Right cardiac atrium (tissue), 5 donors: Measurements from ENCODE around the gene BTD. TPM values are rescaled to one million over a fixed set of nuclear protein-coding genes. Genes with fewer than 3 reads are reported as not detected.

Experiments used
- ATAC-seq, 2 donors: fragments of 200-7000 bp; cut with Tn5 transposase; one replicate each; pipeline versions ENCODE4 v1.8.0 to v1.9.1; 2020; ENCODE audit warnings: moderate library complexity in 2 of 2, mild to moderate bottlenecking in 1 of 2
- DNase-seq, 3 donors: peaks; one replicate each; pipeline ENCODE4 v3.0.0-alpha.2; 2020
- H3K27ac ChIP-seq: one replicate; pipeline ENCODE4 v1.5.1; 2013; ENCODE audit warnings: mild to moderate bottlenecking, low read length, control low read depth, moderate library complexity
- H3K27me3 ChIP-seq: one replicate; pipeline ENCODE4 v1.6.1; 2013; ENCODE audit not compliant: control insufficient read depth, insufficient read depth
- H3K4me1 ChIP-seq: one replicate; pipeline ENCODE4 v1.6.1; 2013; ENCODE audit warnings: low read length; ENCODE audit not compliant: control insufficient read depth, insufficient read depth
- H3K4me3 ChIP-seq: one replicate; pipeline ENCODE4 v1.5.1; 2013; ENCODE audit warnings: low read length, control low read depth
- H3K9me3 ChIP-seq: one replicate; pipeline ENCODE4 v1.6.1; 2013; ENCODE audit warnings: low read length; ENCODE audit not compliant: control insufficient read depth
- WGBS: extraction: QIAGEN DNeasy Blood & Tissue Kit; methylation state at CpG from one replicate; pipeline ENCODE4 v1.1.7; 2013; 5-methylcytosine and 5-hydroxymethylcytosine counted together
- intact Hi-C, 4 donors: fragments of 100-400 bp; cut with DNase I; formaldehyde crosslinking; loops; one replicate each; pipeline versions ENCODE4 v1.11.0 to v1.14.0; 2022 to 2023
- polyA plus RNA-seq: library from polyadenylated mRNA; stranded (reverse); fragments of 200-250 nt; gene quantifications from one replicate; pipeline ENCODE4 v1.2.3, GENCODE V29; 2013
- total RNA-seq, 4 donors: library from RNA; stranded (reverse); fragmentation: NEBNext Ultra II Directional; extraction: Animal tissue kit (Norgen Biotek cat#: 25700); gene quantifications; one replicate each; pipeline ENCODE4 v1.2.1, GENCODE V29; 2021
- donor health status: healthy with polysubstance abuse.
- donor health status: DM: no; HTN: yes; CAD: no.
- donor health status: DM: no; HTN: no; CAD: no.
- donor health status: DM: no; HTN: yes; CAD: no; lungs with severe emphysema.
- donor health status: DM: yes; HTN: yes; CAD: no.

Gene BTD
- total and polyA plus RNA-seq, 5 donors, result 8.0 to 13.5 (median 10.1) TPM

GRCh38 chr3:15651396-15651795, 49.9 kb downstream of the BTD start:
- no peak for DNase-seq
- intact Hi-C loops, result no loop called here
- Histone ChIP-seq H3K27me3 (no peaks in the 10 kb centered on the region), H3K4me1 (peaks cover 4% of the 10 kb centered on the region), H3K4me3 (no peak overlapping the region), H3K27ac (no peak overlapping the region), H3K9me3 (no peaks in the 10 kb centered on the region)
- 58% methylated on average over 8 of the region's 8 CpGs for WGBS
- ATAC-seq, result no peak

GRCh38 chr3:15653321-15653720, 51.8 kb downstream of the BTD start:
- Histone ChIP-seq H3K27ac (no peak overlapping the region), H3K27me3 (no peaks in the 10 kb centered on the region), H3K4me3 (no peak overlapping the region), H3K9me3 (peaks cover 2% of the 10 kb centered on the region), H3K4me1 (no peaks in the 10 kb centered on the region)
- intact Hi-C loops, result no loop called here
- ATAC-seq (no peak), DNase-seq (no peak)
- 96% methylated on average over 3 of the region's 3 CpGs for WGBS

GRCh38 chr3:15654127-15654526, 52.6 kb downstream of the BTD start:
- Histone ChIP-seq H3K27ac (no peak overlapping the region), H3K27me3 (no peaks in the 10 kb centered on the region), H3K4me3 (no peak overlapping the region), H3K4me1 (no peaks in the 10 kb centered on the region), H3K9me3 (peaks cover 2% of the 10 kb centered on the region)
- intact Hi-C loops, result no loop called here
- DNase-seq (no peak), ATAC-seq (no peak)

GRCh38 chr3:15654891-15655290, 53.3 kb downstream of the BTD start:
- WGBS, result 92% methylated on average over 9 of the region's 9 CpGs
- Histone ChIP-seq H3K9me3 (peaks cover 2% of the 10 kb centered on the region), H3K4me3 (no peak overlapping the region), H3K4me1 (no peaks in the 10 kb centered on the region), H3K27ac (no peak overlapping the region), H3K27me3 (no peaks in the 10 kb centered on the region)
- intact Hi-C loops, result no loop called here
- ATAC-seq (no peak), DNase-seq (no peak)

GRCh38 chr3:15656342-15656741, 54.8 kb downstream of the BTD start:
- Histone ChIP-seq H3K4me3 (no peak overlapping the region), H3K4me1 (no peaks in the 10 kb centered on the region), H3K27ac (no peak overlapping the region), H3K9me3 (peaks cover 2% of the 10 kb centered on the region), H3K27me3 (no peaks in the 10 kb centered on the region)
- intact Hi-C loops, result no loop called here
- no peak for ATAC-seq
- DNase-seq, result no peak
- 78% methylated on average over 5 of the region's 5 CpGs for WGBS

- ATAC-seq, result no peak
- Histone ChIP-seq H3K4me1 (no peaks in the 10 kb centered on the region), H3K27ac (no peak overlapping the region), H3K27me3 (no peaks in the 10 kb centered on the region), H3K9me3 (peaks cover 2% of the 10 kb centered on the region), H3K4me3 (no peak overlapping the region)
- no peak for DNase-seq
- intact Hi-C loops, result no loop called here
Observed at GRCh38 chr3:15657016-15657415, 55.5 kb downstream of the BTD start.

GRCh38 chr3:15659254-15659975, 57.9 kb downstream of the BTD start:
- Histone ChIP-seq H3K4me1 (no peaks in the 10 kb centered on the region), H3K27ac (no peak overlapping the region), H3K27me3 (no peaks in the 10 kb centered on the region), H3K4me3 (no peak overlapping the region), H3K9me3 (peaks cover 2% of the 10 kb centered on the region)
- intact Hi-C loops, result no loop called here
- no peak for ATAC-seq
- whole genome bisulfite sequencing, result 68% methylated on average over 5 of the region's 5 CpGs
- DNase-seq, result no peak

- H3K4me1 ChIP-seq, result no peaks in the 10 kb centered on the region
- no peak for ATAC-seq
- H3K27ac ChIP-seq, result no peak overlapping the region
- no peak overlapping the region for H3K4me3 ChIP-seq
- H3K27me3 ChIP-seq, result no peaks in the 10 kb centered on the region
- H3K9me3 ChIP-seq, result peaks cover 2% of the 10 kb centered on the region
- intact Hi-C loops, result no loop called here
- 79% methylated on average over 7 of the region's 7 CpGs for WGBS
- no peak for DNase-seq
Observed at GRCh38 chr3:15660055-15660935, 58.8 kb downstream of the BTD start.

- no peak for DNase-seq
- H3K4me3 ChIP-seq, result no peak overlapping the region
- H3K27ac ChIP-seq, result no peak overlapping the region
- intact Hi-C loops, result no loop called here
- no peaks in the 10 kb centered on the region for H3K4me1 ChIP-seq
- no peak for ATAC-seq
- WGBS, result 84% methylated on average over 1 of the region's 1 CpG
- no peaks in the 10 kb centered on the region for H3K9me3 ChIP-seq
- H3K27me3 ChIP-seq, result no peaks in the 10 kb centered on the region
Observed at GRCh38 chr3:15664144-15664543, 62.6 kb downstream of the BTD start.

- Histone ChIP-seq H3K4me3 (no peak overlapping the region), H3K9me3 (no peaks in the 10 kb centered on the region), H3K27me3 (no peaks in the 10 kb centered on the region), H3K4me1 (no peaks in the 10 kb centered on the region), H3K27ac (no peak overlapping the region)
- ATAC-seq (no peak), DNase-seq (no peak)
- WGBS, result 94% methylated on average over 5 of the region's 5 CpGs
- intact Hi-C loops, result no loop called here
Observed at GRCh38 chr3:15665510-15666150, 64.1 kb downstream of the BTD start.

GRCh38 chr3:15666277-15666676, 64.7 kb downstream of the BTD start:
- WGBS, result 75% methylated on average over 5 of the region's 5 CpGs
- intact Hi-C loops, result no loop called here
- ATAC-seq (no peak), DNase-seq (no peak)
- Histone ChIP-seq H3K4me1 (no peaks in the 10 kb centered on the region), H3K27ac (no peak overlapping the region), H3K4me3 (no peak overlapping the region), H3K9me3 (no peaks in the 10 kb centered on the region), H3K27me3 (no peaks in the 10 kb centered on the region)
